Fibroblast of pulmonary artery (primary cell): ENCODE results near the gene PELO.
A peak's percentile ranks its signal among the peaks of the same experiment; 100 is the strongest.

Source experiments
- DNase-seq: peaks from one replicate; pipeline ENCODE4 v3.0.0-alpha.2; 2010; ENCODE audit warnings: low read depth
- H3K4me3 ChIP-seq: replicated peaks from 2 replicates; pipeline ENCODE4 v1.5.1; 2011; ENCODE audit warnings: low read depth, mild to moderate bottlenecking, control low read depth, low read length, moderate library complexity
- CTCF ChIP-seq: IDR thresholded peaks from 2 replicates; pipeline ENCODE4 v1.5.1; 2011; ENCODE audit warnings: mild to moderate bottlenecking, control low read depth, low read length, inconsistent platforms; ENCODE audit errors: missing control alignments

The PELO gene

GRCh38 chr5:52825826-52826225 is 38.1 kb downstream of the PELO start:
- no peak for DNase-seq

GRCh38 chr5:52827815-52828214 is 40.1 kb downstream of the PELO start:
- no peak overlapping the region for H3K4me3 ChIP-seq
- TF ChIP-seq CTCF: no peak
- no peak for DNase-seq

More at GRCh38 chr5:52825826-52826225, 38.1 kb downstream of the PELO start:
- H3K4me3 ChIP-seq: no peak overlapping the region
- no peak for TF ChIP-seq CTCF

GRCh38 chr5:52829664-52830063 is 41.9 kb downstream of the PELO start:
- DNase-seq: no peak

GRCh38 chr5:52830650-52831049 is 42.9 kb downstream of the PELO start:
- no peak overlapping the region for H3K4me3 ChIP-seq
- no peak for DNase-seq
- TF ChIP-seq CTCF: no peak

More at GRCh38 chr5:52829664-52830063, 41.9 kb downstream of the PELO start:
- H3K4me3 ChIP-seq: no peak overlapping the region
- no peak for TF ChIP-seq CTCF

- H3K4me3 ChIP-seq: no peak overlapping the region
- DNase-seq: peak; percentile 39
- TF ChIP-seq CTCF: no peak
Observed at GRCh38 chr5:52831786-52832511, 44.2 kb downstream of the PELO start.

- no peak overlapping the region for H3K4me3 ChIP-seq
- DNase-seq: no peak
- TF ChIP-seq CTCF: no peak
Observed at GRCh38 chr5:52834320-52834719, 46.6 kb downstream of the PELO start.

- H3K4me3 ChIP-seq: no peak overlapping the region
- peak; percentile 53 for DNase-seq
- peak; percentile 10 for TF ChIP-seq CTCF
Observed at GRCh38 chr5:52837068-52837467, 49.4 kb downstream of the PELO start.
